Measurements from ENCODE around the gene FNDC3B.

DNA sequence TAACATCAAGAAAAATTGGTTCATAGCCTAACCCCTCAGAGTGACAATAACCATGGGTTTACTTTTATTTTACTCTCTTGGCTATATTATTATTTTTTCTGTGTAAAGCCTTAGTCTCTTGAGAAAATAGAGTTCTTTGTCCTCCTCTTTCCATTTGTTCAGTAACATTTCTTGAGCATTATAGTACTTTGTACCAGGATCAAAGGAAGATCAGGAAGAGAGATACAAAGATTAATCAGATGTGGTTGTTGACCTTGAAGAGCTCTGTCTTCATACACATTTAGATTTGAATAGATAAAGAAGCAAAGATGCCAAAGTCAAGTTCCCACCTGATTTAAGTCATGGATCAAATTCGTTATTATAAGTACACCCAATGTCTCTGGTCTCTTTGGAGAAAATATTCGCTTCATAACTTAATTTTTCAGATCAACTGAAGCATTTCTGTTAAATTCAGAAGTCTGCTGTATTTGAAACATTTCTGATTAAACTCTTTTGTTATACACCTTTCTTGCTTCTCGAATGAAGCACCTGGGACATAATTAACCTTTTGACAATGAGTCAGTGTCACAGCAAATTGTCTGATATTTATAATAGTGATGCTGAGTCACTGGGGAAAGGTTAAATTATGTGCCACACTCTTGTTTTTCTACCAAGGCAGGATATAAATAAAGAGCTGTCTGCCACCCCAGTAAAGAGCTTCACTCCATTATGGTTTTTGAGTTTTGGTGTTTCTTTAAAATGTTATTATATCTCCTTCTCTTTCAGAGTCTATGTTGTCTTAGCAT lies 308.7 kb downstream of the FNDC3B start:
- TF ChIP-seq, protein P1, sequence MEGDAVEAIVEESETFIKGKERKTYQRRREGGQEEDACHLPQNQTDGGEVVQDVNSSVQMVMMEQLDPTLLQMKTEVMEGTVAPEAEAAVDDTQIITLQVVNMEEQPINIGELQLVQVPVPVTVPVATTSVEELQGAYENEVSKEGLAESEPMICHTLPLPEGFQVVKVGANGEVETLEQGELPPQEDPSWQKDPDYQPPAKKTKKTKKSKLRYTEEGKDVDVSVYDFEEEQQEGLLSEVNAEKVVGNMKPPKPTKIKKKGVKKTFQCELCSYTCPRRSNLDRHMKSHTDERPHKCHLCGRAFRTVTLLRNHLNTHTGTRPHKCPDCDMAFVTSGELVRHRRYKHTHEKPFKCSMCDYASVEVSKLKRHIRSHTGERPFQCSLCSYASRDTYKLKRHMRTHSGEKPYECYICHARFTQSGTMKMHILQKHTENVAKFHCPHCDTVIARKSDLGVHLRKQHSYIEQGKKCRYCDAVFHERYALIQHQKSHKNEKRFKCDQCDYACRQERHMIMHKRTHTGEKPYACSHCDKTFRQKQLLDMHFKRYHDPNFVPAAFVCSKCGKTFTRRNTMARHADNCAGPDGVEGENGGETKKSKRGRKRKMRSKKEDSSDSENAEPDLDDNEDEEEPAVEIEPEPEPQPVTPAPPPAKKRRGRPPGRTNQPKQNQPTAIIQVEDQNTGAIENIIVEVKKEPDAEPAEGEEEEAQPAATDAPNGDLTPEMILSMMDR (IDR thresholded peaks at IDR 0.05; ENCODE audit: low read depth, low read length), result no peak
- TF ChIP-seq, protein P2, sequence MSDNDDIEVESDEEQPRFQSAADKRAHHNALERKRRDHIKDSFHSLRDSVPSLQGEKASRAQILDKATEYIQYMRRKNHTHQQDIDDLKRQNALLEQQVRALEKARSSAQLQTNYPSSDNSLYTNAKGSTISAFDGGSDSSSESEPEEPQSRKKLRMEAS (IDR thresholded peaks at IDR 0.05; ENCODE audit: low read depth, low read length), result no peak
